Measurements from ENCODE around the gene PHF14.

PHF14 gene

DNA sequence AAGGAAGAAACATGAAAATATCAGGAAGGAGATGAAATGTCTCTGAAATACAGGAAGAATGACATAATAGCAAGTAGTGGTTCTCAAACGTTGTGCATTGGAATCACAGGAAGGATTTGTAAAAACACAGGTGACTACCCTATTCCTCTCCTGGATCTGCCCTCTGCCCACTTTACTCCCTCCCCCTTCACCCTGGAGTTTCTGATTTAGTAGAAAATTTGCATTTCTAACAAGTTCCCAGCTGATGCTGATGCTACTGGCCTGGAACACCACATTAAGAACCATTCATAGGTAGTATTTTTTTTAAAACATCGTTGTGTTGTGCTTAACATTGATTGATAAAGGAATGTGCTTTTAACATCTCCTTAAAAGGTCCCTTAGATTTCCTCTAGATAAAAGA is 130.9 kb downstream of the PHF14 start:
- no peak for DNase-seq (ENCODE audit: low read depth)

DNA sequence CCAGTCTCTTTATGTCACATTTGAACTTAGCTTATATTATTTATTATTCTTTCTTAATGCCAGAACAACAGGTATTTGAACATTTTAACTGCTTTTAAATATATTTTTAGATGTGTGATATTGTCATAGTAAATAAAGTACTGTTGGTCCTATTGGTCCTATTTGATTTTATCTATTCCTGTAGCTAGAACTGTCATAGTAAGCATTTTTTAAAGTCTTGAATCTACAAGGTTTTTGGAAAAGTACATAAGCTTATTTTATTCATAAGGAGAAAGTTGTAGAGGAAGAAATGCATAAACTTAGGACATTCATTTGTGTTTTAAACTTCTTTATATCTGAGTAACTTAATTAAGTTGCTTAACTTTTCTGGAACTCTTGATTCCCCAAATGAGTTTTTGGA is 136.0 kb downstream of the PHF14 start:
- no peak for DNase-seq (ENCODE audit: low read depth)

DNA sequence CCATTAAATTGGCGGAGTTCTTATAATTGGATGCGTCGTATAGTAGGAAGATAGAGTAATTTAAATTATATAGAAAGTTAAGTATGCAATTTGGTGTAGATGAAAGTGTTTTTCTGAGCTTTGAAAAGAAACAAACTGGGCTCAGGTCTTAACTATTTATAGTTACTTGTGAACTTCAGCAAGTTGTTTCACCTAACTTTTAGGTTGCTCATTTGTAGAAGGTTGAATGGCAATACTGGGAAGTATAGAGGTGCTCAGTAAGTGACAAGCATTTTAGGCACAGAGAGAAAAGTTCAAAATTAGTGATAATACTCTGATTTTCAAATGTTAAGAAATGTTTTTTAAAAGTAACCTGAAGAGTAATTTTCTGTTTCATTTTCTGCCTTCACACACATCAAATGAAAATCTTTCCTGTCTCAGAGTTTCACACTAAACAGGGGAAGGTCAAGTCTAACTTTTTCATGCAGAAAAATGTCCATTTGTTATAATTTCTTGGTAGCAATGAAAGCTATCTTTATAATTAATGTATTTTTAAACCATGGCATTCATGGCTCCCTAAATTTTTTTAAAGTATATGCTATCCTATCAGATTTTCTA is 146.5 kb downstream of the PHF14 start:
- no peak for DNase-seq (ENCODE audit: low read depth)

DNA sequence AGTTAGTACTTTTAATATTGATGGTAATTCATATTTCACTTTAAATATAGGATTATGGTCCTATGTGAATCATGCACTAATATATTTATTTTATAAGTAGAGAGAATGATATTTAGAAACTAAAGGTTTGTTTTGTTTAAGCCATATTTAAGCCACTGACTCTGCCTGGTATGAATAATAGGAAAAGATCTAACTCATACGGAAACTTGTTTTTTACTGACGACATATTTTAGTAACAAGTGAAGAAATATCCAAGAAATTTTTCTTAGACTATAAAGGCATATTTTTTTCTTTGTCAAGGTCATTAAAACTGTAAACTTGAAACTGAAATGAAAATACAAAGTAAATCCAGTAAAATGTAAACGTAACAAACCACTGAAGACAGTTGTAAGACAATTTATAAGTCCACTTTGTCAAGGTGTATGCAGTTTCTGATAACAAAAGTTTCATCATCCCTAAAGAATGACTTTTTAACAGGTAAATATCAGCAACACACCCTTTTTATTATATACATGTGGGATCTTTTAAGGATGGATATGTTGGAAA is 147.1 kb downstream of the PHF14 start:
- DNase-seq (ENCODE audit: low read depth) = no peak

DNA sequence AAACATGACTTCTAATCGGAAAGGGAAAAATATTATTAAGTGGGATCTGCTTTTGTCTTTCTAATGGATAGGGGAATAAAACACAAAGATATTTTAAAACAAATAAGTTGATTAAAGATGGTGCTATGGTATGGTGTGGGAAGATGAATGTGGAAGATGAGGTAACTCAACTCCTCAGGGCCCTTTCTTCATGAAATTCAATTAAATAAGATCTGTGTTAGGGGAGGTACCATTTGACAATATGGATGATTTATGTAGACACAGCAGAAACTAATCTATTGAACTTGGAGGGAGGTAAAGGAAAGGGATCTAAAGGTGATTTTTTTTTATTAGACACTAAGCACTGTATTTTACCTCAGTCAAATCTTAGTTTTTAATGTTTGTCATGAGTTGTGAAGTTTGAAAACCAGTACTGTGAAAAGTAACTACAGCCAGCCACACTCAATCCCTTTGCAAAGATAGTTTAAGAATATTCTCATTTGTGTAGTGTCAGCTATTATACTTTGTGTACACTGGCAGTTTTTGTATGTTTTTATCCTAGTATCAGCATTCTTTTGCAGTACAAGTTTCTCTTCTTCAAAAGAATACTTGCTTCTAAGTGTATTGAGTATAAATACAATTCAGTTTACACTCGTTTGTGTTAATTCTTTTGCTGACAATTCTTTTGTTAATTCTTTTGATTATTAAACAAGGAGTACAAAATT is 151.3 kb downstream of the PHF14 start:
- no peak for DNase-seq (ENCODE audit: low read depth)

DNA sequence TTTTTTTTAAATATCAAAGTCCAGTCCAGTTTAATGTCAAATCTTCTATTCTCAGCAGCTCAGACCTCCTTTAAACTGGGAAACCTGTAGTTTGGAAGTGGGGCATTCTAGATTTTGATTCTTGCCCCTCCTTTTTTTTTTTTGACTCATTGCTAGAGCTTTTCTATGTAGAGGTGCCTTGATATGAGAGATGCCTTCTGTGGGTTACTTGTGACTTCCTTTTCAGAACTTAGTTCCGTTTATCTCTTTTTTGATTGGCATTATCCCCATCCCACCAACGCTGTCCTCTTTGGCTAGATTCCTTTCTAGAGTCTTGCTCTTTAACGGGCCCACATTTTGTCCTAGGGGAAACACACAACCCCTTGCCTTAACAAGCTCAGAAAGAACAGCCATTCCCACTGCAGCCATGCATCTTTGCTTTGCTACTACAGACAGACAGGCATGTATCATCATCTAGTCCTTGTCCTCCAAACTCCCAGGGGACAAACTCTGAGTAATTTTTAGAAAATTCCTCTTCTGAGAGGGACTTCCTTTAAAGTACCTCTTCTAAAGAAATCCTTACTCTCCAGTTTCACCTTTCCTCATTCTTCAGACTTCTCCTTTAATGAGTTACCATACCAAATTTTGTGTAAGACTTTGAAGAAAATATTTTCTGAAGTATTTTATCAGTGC is 153.6 kb downstream of the PHF14 start:
- no peak for DNase-seq (ENCODE audit: low read depth)

DNA sequence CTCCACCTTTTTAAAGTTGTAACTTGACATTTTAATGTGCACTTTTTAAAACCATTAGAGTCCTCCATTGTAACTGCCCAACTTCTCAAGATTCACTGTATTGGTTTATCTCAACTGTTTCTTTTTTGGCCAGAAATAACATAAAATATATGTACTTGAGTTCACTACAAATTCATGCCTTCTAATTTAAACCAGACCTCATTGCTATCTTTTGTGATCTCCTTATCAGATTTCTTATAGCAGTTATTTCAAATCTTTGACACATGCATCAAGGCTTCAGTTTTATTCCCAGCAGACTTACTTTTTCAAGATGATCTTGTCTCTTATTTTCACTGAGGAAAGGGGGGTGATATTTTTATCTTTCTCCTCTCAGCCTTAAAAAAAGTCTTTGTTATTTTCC is 154.3 kb downstream of the PHF14 start:
- no peak for DNase-seq (ENCODE audit: low read depth)

DNA sequence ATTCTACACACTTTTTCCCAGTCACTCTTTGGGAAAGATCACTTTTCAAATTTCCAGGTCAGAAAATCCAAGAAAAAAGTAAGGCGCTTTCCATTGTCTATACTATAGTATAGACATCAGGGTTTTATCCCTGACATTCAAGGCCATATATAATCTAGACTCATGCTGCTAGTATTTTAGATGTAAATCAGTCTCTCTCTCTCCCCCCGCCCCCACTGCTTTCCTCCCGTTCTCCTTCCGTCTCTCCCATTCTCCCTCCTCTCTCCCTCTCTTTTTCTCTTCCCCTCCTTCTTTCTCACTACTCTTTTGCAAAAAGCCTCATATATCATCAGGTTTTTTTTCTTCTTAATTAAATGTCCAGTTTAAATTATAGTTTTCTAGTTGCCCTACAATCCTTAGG is 154.8 kb downstream of the PHF14 start:
- DNase-seq (ENCODE audit: low read depth) = no peak

DNA sequence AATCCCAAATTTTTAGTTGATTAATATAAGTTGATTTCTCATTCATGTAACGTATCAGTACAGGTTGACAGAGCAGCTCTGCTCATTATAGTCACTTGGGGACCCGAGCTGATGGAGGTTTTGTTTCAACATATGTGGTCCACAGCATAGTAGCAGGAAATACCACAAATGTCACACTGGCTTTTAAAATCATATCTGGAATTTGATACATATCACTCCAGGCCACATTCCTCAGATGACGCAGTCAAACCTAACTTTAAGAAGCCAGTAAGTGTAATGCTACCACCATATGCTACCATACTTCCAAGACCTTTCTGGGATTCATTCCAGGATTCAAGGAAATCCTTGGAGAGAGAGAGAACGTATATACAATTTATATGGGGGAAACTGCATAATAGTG is 156.3 kb downstream of the PHF14 start:
- DNase-seq (ENCODE audit: low read depth) = peak; percentile 45

DNA sequence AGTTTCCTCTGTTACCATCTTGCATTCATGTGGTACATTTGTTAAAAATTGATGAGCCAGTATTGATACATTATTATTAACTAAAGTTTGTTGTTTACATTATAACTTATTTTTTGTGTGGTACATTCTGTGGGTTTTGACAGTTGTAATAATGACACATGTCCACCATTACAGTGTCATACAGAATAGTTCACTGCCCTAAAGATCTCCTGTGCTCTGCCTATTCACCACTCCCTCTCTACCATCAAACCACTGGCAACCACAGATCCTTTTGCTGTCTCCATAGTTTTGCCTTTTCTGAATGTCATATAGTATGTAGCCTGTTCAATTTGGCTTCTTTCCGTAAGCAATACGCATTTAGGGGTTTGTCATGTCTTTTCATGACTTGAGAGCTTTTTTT is 156.9 kb downstream of the PHF14 start:
- DNase-seq (ENCODE audit: low read depth) = no peak

DNA sequence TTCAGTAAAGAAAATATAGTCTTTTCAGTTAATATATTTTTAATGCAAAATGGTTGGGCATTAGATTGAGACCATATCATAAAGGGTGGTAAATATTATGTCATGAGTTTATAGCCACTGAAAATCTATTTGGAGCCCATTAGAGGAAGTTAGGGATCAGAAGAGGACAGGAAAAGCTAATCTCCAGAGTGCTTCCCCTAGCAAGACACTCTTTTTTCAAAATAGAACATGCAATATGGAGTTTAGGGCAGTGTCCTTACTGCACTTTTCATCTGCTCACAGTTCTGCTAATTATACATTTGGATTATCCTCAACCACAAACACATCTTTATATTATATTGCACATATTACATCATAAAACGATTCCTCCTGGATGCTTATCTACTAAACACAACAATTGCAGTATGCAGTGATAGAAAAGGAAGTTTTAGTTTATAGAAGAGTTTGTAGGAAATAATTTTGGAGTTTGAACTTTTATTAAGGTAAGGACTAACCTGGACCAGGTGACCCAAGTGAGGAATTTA is 159.8 kb downstream of the PHF14 start:
- DNase-seq (ENCODE audit: low read depth) = no peak

DNA sequence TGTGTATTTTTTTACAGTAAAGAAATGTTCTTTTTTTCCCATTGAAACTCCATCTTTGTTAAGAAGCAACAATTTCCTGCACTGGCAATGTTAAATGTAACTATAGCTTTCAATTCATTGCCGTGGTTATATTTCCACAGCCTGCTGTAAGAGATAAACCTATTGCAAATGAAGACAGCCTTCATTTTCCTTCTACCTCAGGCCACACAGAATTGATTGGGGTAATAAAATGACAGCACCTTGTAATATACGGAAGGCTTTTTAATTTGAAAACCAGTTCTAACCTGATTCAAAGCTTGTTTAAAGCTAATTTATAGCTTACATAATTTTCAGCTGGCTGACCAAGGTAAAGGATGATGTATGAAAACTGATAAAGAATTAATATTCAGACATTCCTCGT is 161.9 kb downstream of the PHF14 start:
- no peak for DNase-seq (ENCODE audit: low read depth)

DNA sequence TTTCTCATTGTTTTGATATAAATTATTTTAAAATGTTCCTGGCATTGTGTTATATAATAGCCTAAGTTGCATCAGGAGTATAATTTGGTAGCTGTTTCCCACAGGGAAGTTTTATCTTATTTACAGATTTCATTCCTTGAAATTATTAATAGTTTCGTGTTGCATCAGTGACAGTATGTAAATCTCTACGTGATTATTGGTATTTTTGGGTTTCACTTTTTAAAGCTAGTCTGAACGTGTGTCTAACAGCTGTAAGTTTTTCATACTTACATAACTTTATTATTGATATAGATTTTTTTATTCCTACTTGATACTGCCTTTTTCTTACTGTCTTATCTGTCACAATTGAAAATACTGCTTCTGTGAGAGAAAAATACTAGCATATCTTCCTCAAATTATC is 167.9 kb downstream of the PHF14 start:
- DNase-seq (ENCODE audit: low read depth) = no peak

DNA sequence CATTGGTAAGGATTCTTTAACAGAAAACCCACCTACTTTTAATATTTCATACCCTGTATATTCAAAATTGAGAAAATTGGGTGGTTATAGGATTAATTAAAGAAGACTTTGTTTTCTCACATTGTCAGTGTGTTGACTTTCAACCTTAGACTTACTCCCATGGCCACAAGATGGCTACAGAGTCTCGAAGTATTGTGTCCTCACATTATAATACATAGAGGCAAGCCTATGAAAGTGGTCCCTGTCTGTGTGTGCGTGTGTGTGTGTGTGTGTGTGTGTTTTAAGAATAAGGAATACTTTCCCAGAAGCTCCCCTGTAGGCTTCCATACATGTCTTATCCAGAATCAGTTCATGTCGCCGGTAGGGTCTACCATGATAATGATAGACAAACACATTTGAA is 180.0 kb downstream of the PHF14 start:
- DNase-seq (ENCODE audit: low read depth) = no peak

DNA sequence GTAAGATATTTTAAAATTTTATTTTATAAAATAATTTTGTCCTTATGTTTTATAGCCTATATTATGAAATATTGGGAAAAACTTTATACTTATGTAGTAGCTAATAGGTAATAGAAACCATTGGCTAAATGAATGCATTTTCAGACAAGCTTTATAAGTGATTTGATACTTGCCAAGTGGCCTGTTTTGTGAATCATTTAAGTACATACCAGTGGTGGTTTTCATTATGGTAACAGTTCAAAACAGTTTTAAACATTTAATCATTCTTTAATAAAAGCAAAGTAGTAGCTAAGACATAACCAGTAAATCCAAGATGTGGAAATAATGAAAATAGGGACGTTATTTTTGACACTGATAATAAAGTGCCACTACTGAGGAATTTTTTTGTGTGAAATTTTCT is 182.2 kb downstream of the PHF14 start:
- DNase-seq (ENCODE audit: low read depth) = no peak

DNA sequence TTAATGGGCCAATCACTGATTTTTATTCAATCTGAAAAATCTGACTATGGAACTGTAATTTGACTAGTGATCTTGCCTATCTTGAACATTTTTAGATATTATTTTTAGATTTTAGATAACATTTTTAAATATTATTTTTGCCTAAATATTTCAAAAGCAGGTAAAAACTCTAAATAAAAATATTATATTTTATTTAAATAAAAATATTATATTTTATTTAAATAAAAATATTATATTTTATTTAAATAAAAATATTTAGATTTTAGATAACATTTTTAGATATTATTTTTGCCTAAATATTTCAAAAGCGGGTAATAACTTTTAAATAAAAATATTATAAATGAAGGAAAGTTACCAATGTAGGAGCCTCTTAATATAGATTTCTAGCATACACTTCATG is 187.8 kb downstream of the PHF14 start:
- DNase-seq (ENCODE audit: low read depth) = no peak

DNA sequence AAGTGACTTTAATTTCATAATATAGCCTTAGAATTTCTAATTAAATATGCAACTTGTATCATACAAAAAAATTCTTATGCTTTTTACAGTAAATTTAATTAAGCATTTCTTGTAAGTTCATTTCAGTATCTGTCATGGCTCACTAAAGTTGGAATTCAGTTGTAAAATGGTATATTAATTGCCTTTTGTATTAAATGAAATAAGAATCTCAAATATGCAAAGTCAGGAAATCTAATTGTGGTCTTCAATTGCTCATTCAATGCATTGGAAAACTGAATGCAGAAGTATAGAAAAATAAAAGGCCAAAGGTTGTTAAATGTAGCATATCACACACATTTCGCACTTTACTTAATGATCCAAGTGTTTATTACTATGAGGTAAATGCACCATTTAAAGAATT is 189.5 kb downstream of the PHF14 start:
- DNase-seq (ENCODE audit: low read depth) = no peak

DNA sequence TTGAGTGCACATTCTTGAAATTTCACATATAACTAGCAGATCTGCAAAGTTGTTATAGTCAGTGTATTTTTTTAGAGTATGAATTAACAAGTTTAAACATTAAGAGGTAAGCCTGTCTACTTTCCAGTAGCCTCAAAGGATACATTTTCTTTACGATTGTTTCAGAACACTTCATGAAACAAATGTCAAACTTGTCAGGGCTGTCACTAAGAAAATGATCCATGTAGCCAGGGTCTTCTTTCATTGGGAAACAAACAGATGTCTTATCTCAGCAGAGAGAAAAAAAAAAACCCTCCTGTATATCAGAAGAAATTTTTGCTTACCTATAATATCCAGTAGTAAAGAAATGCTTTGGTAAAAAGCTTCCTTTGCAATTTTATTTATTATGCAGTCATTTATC is 192.4 kb downstream of the PHF14 start:
- DNase-seq (ENCODE audit: low read depth) = no peak

DNA sequence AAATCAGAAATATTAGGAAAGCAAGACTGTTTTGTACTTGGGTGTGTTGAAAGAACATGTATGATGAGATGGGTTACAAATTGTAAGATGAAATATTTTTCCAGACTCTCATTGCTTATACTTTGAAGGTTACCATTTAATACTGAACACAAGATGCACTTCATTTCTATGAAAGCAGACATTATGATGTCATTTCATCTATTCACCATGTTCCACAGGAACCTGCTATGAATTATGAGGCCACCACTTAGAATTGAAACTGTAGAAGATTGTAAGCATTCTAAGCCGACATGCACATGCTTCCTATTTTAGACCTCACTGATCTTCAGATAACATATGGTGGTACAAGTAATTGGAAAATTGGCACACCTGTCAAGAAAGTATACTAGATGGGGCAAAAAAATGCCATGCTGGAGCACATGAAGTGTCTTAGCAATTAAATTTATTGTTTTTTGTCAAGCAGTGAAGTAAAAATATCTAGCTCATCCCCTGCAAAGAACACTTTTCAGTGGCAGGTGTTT is 195.0 kb downstream of the PHF14 start:
- DNase-seq (ENCODE audit: low read depth) = no peak

DNA sequence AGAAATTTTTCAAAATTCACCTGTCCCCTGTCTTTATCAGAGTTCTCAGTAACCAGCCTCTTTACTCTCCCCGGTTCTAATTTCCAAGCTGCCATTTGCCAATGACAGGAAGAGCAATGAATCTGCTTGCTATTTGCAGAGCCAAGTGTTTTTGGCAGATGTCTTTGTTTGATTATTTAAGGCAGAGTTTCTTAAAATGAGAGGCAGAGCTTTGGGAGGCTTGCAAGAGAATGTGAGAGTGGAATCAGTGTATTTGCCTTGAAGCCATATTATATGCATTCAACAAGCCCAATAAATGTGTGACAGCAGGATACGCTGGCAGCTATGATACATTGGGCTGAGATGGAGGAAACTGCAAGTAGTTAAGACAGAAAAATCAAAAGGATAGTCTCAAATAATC is 196.5 kb downstream of the PHF14 start:
- DNase-seq (ENCODE audit: low read depth) = no peak

DNA sequence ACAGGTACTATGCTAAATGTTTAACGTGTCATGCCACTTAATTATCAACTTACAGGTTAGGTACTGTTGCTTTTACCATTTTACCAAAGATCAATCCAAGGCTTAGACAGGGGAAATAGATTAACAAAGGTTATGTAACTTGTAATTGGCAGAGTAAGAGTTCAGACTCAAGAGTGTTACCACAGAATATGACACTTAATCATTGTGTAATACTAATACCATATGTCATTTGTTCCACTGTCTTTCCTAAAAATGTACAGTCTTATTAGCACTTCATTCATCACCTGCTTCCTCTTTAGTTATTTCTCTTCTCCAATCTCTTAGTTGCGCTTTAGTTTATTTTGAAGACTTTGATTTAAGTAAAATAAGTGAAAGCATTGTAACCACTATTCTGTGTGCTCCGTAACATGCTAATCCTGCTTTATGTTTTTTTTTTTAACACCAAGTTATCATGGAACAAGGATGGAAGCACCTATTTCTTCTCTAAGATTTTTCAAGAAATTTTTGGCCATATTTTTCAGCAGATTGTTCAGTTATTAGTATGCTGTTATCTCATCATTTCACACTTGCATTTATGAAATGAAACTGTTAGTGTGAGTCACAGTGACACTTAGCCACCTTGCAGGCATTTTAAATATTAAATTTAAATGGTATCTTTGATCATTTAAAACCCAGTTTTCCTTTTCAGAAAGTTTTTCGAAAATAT is 197.3 kb downstream of the PHF14 start:
- no peak for DNase-seq (ENCODE audit: low read depth)

DNA sequence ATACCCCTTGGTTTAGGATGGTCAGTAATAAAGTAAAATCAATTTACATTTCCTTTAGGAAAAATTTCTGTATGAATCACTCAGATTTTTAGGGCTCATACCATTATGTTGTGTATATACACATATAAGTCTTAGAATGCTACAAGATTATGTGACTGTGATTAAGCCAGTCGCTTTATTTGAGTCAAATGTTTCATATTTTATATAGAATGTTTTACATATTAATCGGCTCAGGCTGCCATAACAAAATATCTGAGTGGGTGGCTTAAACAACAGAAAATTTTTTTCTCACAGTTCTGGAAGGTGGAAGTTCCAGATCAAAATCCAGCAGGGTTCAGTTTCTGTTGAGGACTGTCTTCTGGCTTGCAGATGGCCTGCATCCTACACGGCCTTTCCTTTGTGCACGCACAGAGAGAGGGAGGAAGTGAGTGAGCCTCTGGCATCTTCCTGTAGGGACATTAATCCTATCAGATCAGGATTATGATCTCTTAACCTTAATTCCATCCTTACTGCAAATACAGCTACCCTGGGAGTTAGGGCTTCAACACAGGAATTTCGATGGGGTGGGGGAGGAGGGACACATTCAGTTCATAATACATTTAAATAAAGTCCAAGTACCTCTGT is 198.0 kb downstream of the PHF14 start:
- DNase-seq (ENCODE audit: low read depth) = no peak

Measured in non-pigmented ciliary epithelial cell (primary cell).